ENCODE measurements around the gene TCF12. TPM values are rescaled to one million over a fixed set of nuclear protein-coding genes. Genes with fewer than 3 reads are reported as not detected.

The TCF12 gene
- polyA plus RNA-seq, 3 donors = 15.8 to 52.5 (median 27.6) TPM

- H3K36me3 Mint-ChIP-seq = peaks cover 2% of the 10 kb centered on the region in 2 donors
- no peak for DNase-seq
- Histone ChIP-seq H3K27me3 (ENCODE audit: control insufficient read depth in 2 of 2, insufficient read depth in 2 of 2, low read length in 2 of 2) (no peaks in the 10 kb centered on the region), H3K79me2 (ENCODE audit: insufficient read depth, low read length) (peaks cover 10% of the 10 kb centered on the region), H3K9me3 (replicated peaks in 1 of 2; ENCODE audit: control insufficient read depth in 1 of 2, insufficient read depth in 1 of 2, low read length in 2 of 2) (no peaks in the 10 kb centered on the region), H3K27ac (ENCODE audit: low read depth in 1 of 2, low read length in 2 of 2) (no peak overlapping the region), H3K4me3 (replicated peaks in 1 of 3; ENCODE audit: low read depth in 2 of 3, low read length in 3 of 3) (no peak overlapping the region), H3K4me2 (replicated peaks; ENCODE audit: extremely low read depth, low read length, poor library complexity, severe bottlenecking) (no peak overlapping the region), H2AFZ (ENCODE audit: insufficient read depth, low read depth, low read length, poor library complexity, severe bottlenecking) (no peak overlapping the region), H3K4me1 (ENCODE audit: control insufficient read depth in 1 of 2, insufficient read depth in 2 of 2, low read length in 2 of 2) (peaks cover 11 to 16% of the 10 kb centered on the region in 2 donors), H3K9ac (ENCODE audit: insufficient read depth, low read length, poor library complexity, severe bottlenecking) (no peak overlapping the region), H3K36me3 (replicated peaks in 1 of 2; ENCODE audit: control insufficient read depth in 1 of 2, insufficient read depth in 2 of 2, low read length in 2 of 2) (no peaks in the 10 kb centered on the region), H4K20me1 (ENCODE audit: insufficient read depth, low read length) (no peaks in the 10 kb centered on the region)
- no peak for TF ChIP-seq CTCF (IDR thresholded peaks at IDR 0.05)
- no peaks in the 10 kb centered on the region for H3K27me3 Mint-ChIP-seq (ENCODE audit: low read depth in 3 of 3)
- intact Hi-C loops (cut with micrococcal nuclease) = loop anchor here in 1 of 2 donors (2.0 kb wide), 1 partner anchor 18 kb away; no protein-coding TSS in a partner anchor
- peaks cover 0 to 2% (median 0%) of the 10 kb centered on the region in 7 donors for H3K9me3 Mint-ChIP-seq
- 69% methylated on average over 2 of the region's 3 CpGs for WGBS (ENCODE audit: insufficient coverage)
- no peak overlapping the region for H3K4me3 Mint-ChIP-seq
- H3K4me1 Mint-ChIP-seq = peaks cover 20% of the 10 kb centered on the region
- no peak overlapping the region for H3K27ac Mint-ChIP-seq
Measured at GRCh38 chr15:56913241-56913640, 5.2 kb upstream of the TCF12 start.

- peaks cover 20% of the 10 kb centered on the region for H3K4me1 Mint-ChIP-seq
- no CpG with 5 or more reads among the region's 2 CpGs for WGBS (ENCODE audit: insufficient coverage)
Measured at GRCh38 chr15:56913670-56914069, 4.8 kb upstream of the TCF12 start.

More at GRCh38 chr15:56913670-56914069, 4.8 kb upstream of the TCF12 start:
- no peak overlapping the region for H2AFZ ChIP-seq (ENCODE audit: insufficient read depth, low read depth, low read length, poor library complexity, severe bottlenecking)
- peaks cover 14% of the 10 kb centered on the region for H3K79me2 ChIP-seq (ENCODE audit: insufficient read depth, low read length)
- no peak overlapping the region for H3K27ac ChIP-seq (ENCODE audit: low read depth in 1 of 2, low read length in 2 of 2)
- Mint-ChIP-seq H3K36me3 (peaks cover 2% of the 10 kb centered on the region in 2 donors), H3K27ac (no peak overlapping the region), H3K27me3 (ENCODE audit: low read depth in 3 of 3) (no peaks in the 10 kb centered on the region), H3K9me3 (peaks cover 0 to 2% (median 0%) of the 10 kb centered on the region in 7 donors), H3K4me3 (no peak overlapping the region)
- H3K4me2 ChIP-seq (replicated peaks; ENCODE audit: extremely low read depth, low read length, poor library complexity, severe bottlenecking) = no peak overlapping the region
- no peaks in the 10 kb centered on the region for H4K20me1 ChIP-seq (ENCODE audit: insufficient read depth, low read length)
- intact Hi-C loops (cut with micrococcal nuclease) = loop anchor here in 1 of 2 donors (2.0 kb wide), 1 partner anchor 19 kb away; no protein-coding TSS in a partner anchor
- no peak overlapping the region for H3K4me3 ChIP-seq (replicated peaks in 1 of 3; ENCODE audit: low read depth in 2 of 3, low read length in 3 of 3)
- no peak for DNase-seq
- H3K4me1 ChIP-seq (ENCODE audit: control insufficient read depth in 1 of 2, insufficient read depth in 2 of 2, low read length in 2 of 2) = peaks cover 11 to 16% of the 10 kb centered on the region in 2 donors
- no peaks in the 10 kb centered on the region for H3K9me3 ChIP-seq (replicated peaks in 1 of 2; ENCODE audit: control insufficient read depth in 1 of 2, insufficient read depth in 1 of 2, low read length in 2 of 2)
- TF ChIP-seq CTCF (IDR thresholded peaks at IDR 0.05) = no peak
- no peak overlapping the region for H3K9ac ChIP-seq (ENCODE audit: insufficient read depth, low read length, poor library complexity, severe bottlenecking)
- no peaks in the 10 kb centered on the region for H3K36me3 ChIP-seq (replicated peaks in 1 of 2; ENCODE audit: control insufficient read depth in 1 of 2, insufficient read depth in 2 of 2, low read length in 2 of 2)
- no peaks in the 10 kb centered on the region for H3K27me3 ChIP-seq (ENCODE audit: control insufficient read depth in 2 of 2, insufficient read depth in 2 of 2, low read length in 2 of 2)

All from CD14-positive monocyte (primary cell).